Fibroblast of lung (primary cell): ENCODE measurements around the gene SGO2.

Experiments
- CTCF ChIP-seq, 2 donors: IDR thresholded peaks in 1 of 2; conservative IDR thresholded peaks in 1 of 2; 1 replicate in 1 of 2; 2 replicates in 1 of 2; pipeline ENCODE4 v1.5.1; 2011 to 2012; ENCODE audit warnings: low read length in 2 of 2, control low read depth in 1 of 2, inconsistent platforms in 1 of 2, low read depth in 1 of 2, mild to moderate bottlenecking in 1 of 2
- EZH2 ChIP-seq: IDR thresholded peaks from 2 replicates; pipeline ENCODE4 v1.5.1; 2012; ENCODE audit warnings: low read length, control low read depth, mild to moderate bottlenecking; ENCODE audit errors: missing control alignments

- TF ChIP-seq CTCF (conservative IDR thresholded peaks at IDR 0.05 in 1 of 2, IDR thresholded peaks at IDR 0.05 in 1 of 2; ENCODE audit: low read depth in 1 of 2, low read length in 2 of 2) (peak in 1 of 2 donors; percentile 12), EZH2 (no peak)
Observed at GRCh38 chr2:200577027-200577426, 51.0 kb downstream of the SGO2 start.
